Measurements from ENCODE around the gene CDK11A.
A peak's percentile ranks its signal among the peaks of the same experiment; 100 is the strongest.
"Not testable (repeated sequence)": the region's sequence is repeated elsewhere in the genome, so short reads cannot be mapped to it uniquely, and the experiment has no call there.

CDK11A gene

DNA sequence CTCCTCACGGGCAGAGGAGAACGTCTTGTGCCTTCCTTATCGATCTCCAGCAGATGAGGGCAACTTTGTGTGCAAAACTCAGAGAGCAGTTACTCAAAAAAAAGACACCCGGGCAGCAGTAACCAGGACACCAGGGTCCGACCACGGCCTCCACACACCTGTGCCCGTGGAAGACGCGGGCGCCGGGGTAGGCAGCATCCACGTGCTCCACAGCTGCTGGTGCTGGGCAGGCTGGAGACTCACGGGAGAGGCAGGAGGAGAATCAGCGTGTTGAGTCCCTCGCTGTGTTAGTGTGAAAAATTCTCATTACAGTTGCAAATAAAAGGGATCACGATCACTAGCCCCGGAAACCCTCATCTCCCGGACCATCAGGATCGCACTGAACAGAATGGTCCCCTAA is 25.1 kb downstream of the CDK11A start:
- not testable (repeated sequence) for DNase-seq (ENCODE audit: low spot score in 2 of 2); H3K36me3 Mint-ChIP-seq (ENCODE audit: insufficient read depth); H3K4me1 Mint-ChIP-seq; H3K9me3 Mint-ChIP-seq; H3K4me3 Mint-ChIP-seq; H3K27me3 Mint-ChIP-seq; H3K27ac Mint-ChIP-seq (ENCODE audit: low read depth); ATAC-seq (replicated peaks; ENCODE audit: extremely low read depth, poor library complexity, severe bottlenecking)

DNA sequence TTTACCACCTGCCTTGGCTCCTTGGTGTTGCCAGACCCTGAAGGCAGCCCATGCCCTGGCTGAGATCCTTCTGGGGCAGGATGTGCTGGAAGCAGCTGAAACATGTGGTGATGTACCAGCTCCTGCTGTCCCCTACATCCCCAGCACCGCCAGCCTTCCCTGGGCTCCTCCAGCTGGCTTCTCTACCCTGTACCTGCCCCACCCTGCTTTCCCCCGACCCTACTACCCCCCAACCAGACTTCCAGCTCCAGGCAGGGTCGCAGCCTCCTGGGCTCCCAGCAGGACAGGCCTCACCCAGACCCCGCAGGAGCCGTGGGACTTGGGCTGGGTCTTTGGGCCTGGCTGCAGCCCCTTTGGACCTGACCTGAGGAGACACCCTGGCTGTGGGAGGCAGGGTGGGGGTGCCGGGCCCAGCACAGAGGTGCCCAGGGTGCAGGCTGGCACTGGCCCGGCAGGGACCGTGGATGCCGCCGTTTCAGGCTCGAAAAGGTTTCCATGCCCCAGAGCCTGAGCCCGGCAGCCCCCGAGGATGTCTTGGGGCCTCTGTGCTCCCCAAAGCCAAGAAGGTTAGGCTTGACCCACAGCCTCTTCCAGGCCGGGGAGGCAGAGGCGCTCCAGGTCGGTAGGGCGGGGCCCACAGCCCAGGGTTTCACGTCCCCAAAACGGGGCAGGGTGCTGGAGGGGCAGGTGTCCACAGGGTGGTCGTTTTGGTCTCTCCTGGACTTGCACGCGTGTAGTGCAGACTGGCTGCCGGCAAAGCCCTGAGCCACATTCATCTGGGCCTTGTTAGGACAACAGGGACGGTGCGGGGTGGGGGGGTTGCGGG is 26.6 kb downstream of the CDK11A start:
- H3K36me3 Mint-ChIP-seq (ENCODE audit: insufficient read depth); ATAC-seq (replicated peaks; ENCODE audit: extremely low read depth, poor library complexity, severe bottlenecking); DNase-seq (ENCODE audit: low spot score in 2 of 2); H3K4me3 Mint-ChIP-seq; H3K4me1 Mint-ChIP-seq; H3K27ac Mint-ChIP-seq (ENCODE audit: low read depth); H3K27me3 Mint-ChIP-seq; H3K9me3 Mint-ChIP-seq: not testable (repeated sequence)

DNA sequence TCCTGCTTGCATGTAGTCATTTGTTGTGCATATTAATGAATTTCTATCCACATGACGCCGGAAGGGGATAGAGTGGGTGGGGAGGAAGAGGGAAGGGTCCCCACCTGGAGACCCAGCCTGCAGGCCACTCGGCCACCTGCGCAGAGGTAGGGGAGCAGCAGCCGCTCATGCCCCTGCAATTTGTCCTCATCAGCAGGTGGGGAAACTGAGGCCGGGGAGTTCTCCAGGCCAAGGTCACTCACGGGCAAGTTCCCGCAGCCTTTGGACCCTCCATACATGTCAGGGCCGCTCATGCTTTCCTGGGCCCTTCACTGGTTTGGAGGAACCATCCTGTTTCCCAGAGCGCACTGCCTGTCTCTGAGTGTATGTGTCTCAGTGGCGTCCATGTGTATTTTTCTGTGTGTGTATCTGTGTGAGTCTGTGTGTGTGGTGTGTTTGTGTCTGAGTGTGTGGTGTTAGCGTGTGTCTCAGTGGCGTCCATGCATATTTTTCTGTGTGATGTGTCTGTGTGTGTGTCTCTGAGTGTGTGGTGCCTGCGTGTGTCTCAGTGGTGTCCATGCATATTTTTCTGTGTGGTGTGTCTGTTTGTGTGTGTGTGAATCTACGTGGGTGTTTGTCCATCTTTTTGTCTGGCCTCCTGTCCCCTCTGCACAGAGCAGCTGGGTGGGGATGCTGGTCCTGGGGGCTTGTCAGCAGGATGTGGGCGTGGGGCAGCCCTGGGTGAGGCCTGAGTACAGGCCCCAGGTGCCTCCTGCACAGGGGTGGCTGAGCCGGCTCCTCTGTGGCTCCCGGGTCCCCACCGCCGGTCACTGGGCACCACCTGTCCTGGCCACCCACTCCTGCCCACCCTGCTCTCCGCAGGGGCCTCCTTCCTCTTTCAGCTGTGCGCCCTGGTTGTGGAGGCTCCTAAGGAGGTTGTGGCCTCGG is 27.5 kb downstream of the CDK11A start:
- DNase-seq (ENCODE audit: low spot score in 2 of 2); H3K4me1 Mint-ChIP-seq; H3K9me3 Mint-ChIP-seq; H3K36me3 Mint-ChIP-seq (ENCODE audit: insufficient read depth); ATAC-seq (replicated peaks; ENCODE audit: extremely low read depth, poor library complexity, severe bottlenecking); H3K27me3 Mint-ChIP-seq; H3K4me3 Mint-ChIP-seq: not testable (repeated sequence)
- peak overlapping the region; percentile 10 for H3K27ac Mint-ChIP-seq (ENCODE audit: low read depth)

DNA sequence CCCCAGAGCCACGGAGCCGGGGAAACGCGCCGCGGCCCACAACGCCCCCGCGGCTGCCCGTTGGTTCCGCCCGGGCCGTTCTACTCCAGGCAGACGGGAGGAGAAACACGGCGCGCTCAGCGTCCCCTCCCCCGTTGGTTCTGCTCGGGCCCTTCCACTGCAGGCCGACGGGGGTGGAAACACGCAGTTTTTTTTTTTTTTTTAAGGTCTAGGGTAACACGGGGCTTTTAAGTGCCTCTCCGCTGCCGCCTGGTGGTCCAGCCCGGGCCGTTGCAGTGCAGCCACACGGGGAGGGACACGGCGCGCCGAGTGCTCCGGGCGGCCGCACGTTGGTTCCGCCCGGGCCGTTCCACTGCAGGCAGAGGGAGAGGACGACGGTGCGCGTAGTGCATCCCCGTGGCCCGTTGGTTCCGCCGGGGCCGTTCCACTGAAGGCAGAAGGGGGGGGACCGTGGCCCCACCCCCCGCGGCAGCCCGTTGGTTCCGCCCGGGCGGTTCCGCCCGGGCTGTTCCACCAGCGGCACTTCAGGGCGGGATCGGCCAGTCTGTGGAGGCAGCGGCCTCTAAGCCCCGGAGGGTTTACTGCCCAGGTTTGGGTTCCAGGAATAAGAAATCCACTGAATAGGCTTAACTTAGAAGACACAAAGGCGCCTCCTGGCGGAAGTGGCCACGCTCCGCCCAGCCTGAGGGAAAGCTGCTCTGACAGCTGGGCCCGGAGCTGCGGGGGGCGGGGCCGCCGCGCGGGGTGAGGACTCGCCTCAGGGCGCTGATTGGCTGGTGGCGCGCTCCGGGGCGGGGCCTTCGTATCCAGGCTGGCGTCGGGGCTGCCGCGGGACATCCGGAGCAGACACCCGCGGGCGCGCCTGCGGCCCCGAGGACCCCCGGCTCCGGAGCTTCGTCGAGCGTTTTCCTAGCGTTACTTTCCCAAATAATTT is 31.2 kb downstream of the CDK11A start, which contains the start of gene SLC35E2B:
SLC35E2B (minus strand) TSS at position 82 of the 934 bp plus-strand sequence. CDS start 16,096 bp downstream, outside the sequence.
- ATAC-seq (replicated peaks; ENCODE audit: extremely low read depth, poor library complexity, severe bottlenecking) (peak; percentile 75), DNase-seq (ENCODE audit: low spot score in 2 of 2) (peak; percentile 79 to 96)
- not testable (repeated sequence) for H3K9me3 Mint-ChIP-seq; H3K36me3 Mint-ChIP-seq (ENCODE audit: insufficient read depth); H3K4me1 Mint-ChIP-seq; H3K27me3 Mint-ChIP-seq
- Mint-ChIP-seq H3K4me3 (peak within 1 kb of the TSS; percentile 59), H3K27ac (ENCODE audit: low read depth) (peak within 1 kb of the TSS; percentile 73)

DNA sequence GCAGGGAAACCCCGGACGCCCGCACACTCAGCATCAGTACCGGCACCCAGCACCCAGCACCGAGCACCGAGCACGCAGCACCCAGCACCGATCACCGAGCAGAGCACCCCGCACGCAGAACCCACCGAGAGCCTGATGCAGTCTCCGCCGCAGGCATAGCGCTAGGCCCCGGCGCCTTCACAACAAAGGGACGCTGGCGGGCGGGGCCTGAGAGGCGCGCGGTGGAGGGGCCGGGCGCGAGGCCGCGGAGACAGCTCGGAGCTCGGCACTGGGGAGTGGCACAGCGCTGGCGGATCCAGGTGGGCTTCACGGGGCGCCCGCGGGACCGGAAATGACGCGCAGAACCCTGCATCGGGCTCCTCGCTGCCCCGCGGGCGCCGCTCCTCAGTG is 31.8 kb downstream of the CDK11A start:
- peak overlapping the region; percentile 73 for H3K27ac Mint-ChIP-seq (ENCODE audit: low read depth)
- H3K4me1 Mint-ChIP-seq; H3K9me3 Mint-ChIP-seq; H3K27me3 Mint-ChIP-seq; H3K36me3 Mint-ChIP-seq (ENCODE audit: insufficient read depth): not testable (repeated sequence)
- DNase-seq (ENCODE audit: low spot score in 2 of 2): peak in 1 of 2 donors; percentile 61
- H3K4me3 Mint-ChIP-seq: peak overlapping the region; percentile 59
- ATAC-seq (replicated peaks; ENCODE audit: extremely low read depth, poor library complexity, severe bottlenecking): peak; percentile 53

DNA sequence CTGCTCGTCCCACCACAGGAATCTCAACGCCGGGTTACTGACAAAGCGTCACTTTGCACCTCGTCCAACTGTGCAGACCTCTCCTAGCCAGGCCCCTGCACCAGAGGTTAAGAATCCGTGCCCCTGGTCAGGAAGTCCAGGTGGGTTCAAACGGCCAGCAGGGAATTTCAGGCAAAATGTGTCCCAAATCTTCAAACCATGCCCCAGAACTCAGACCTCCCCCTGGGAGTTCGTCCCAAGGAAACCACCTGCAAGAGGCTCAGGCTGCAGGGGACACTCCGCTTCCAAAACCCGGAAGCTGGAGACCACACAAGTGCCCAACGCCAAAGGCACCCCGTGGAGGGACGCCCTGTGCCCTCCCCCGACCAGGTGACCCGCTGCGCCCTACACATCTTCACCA is 32.7 kb downstream of the CDK11A start:
- H3K27me3 Mint-ChIP-seq; H3K27ac Mint-ChIP-seq (ENCODE audit: low read depth); H3K4me3 Mint-ChIP-seq; H3K4me1 Mint-ChIP-seq; H3K36me3 Mint-ChIP-seq (ENCODE audit: insufficient read depth); DNase-seq (ENCODE audit: low spot score in 2 of 2); ATAC-seq (replicated peaks; ENCODE audit: extremely low read depth, poor library complexity, severe bottlenecking); H3K9me3 Mint-ChIP-seq: not testable (repeated sequence)

DNA sequence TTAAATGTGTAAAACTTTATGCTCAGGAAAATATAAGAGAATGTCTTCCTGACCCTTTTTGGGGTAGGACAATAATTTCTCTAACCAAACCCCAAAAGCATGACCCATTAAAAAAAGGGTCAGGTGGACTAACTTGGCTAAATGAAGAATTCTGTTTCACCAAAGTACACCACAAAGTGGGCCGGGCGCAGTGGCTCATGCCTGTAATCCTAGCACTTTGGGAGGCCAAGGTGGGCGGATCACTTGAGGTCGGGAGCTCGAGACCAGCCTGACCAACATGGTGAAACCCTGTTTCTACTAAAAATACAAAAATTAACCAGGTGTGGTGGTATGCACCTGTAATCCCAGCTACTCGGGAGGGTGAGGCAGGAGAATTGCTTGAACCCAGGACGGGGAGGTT is 34.6 kb downstream of the CDK11A start:
- H3K27ac Mint-ChIP-seq (ENCODE audit: low read depth); DNase-seq (ENCODE audit: low spot score in 2 of 2); H3K9me3 Mint-ChIP-seq; ATAC-seq (replicated peaks; ENCODE audit: extremely low read depth, poor library complexity, severe bottlenecking); H3K4me1 Mint-ChIP-seq; H3K27me3 Mint-ChIP-seq: not testable (repeated sequence)
- peak overlapping the region; percentile 27 for H3K4me3 Mint-ChIP-seq
- H3K36me3 Mint-ChIP-seq (ENCODE audit: insufficient read depth): peaks cover 15% of the 10 kb centered on the region

DNA sequence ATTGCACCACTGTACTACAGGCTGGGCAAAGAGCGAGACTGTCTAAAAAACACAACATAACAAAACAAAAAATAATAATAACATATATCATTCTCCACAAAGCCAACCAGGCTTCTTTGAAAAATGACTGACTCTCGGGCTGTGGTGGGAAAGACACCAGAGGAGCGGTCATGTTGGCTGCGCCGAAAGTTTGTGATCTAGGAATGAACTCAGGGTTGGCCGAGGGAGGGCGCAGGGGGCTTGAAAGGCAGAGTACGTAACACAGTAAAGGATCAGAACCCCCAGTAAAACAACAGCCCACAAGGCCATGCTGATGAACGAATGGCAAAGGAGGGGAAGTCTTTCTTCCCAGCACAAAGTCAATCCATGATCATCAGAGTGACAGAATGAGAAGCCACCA is 36.3 kb downstream of the CDK11A start:
- H3K4me1 Mint-ChIP-seq: peaks cover 23% of the 10 kb centered on the region
- DNase-seq (ENCODE audit: low spot score in 2 of 2) (no peak), ATAC-seq (replicated peaks; ENCODE audit: extremely low read depth, poor library complexity, severe bottlenecking) (no peak)
- no peaks in the 10 kb centered on the region for H3K27me3 Mint-ChIP-seq
- H3K9me3 Mint-ChIP-seq: no peaks in the 10 kb centered on the region
- H3K4me3 Mint-ChIP-seq: no peak overlapping the region
- H3K36me3 Mint-ChIP-seq (ENCODE audit: insufficient read depth): peaks cover 25% of the 10 kb centered on the region
- peak overlapping the region; percentile 19 for H3K27ac Mint-ChIP-seq (ENCODE audit: low read depth)

DNA sequence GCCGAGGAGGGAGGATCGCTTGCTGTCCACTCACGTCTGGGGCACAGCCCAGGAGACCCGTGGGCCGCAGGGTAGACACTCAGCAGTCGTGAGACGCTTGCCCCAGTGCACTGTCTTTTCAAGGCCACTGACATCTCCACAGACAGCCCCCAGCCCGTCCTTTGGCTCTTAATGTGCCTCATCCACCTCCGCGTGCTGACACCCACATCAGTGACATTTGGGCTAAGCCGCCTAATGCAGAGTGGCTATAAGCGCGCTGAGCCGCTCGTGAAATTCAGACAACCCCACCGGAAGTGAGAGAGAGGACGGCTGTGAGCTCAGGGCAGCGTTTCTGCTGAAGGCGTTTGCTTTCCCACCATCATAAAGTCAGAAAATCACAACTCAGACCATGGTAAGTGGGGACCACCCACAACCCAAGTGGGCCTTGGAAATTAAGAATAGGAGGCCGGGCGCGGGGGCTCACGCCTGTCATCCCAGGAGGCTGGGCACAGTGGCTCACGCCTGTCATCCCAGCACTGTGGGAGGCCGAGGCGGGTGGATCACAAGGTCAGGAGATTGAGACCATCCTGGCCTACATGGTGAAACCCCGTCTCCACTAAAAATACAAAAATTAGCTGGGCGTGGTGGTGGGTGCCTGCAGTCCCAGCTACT is 40.0 kb downstream of the CDK11A start:
- Mint-ChIP-seq H3K4me3 (peak overlapping the region; percentile 9), H3K27me3 (no peaks in the 10 kb centered on the region), H3K9me3 (no peaks in the 10 kb centered on the region), H3K27ac (ENCODE audit: low read depth) (no peak overlapping the region), H3K4me1 (peaks cover 27% of the 10 kb centered on the region), H3K36me3 (ENCODE audit: insufficient read depth) (peaks cover 27% of the 10 kb centered on the region)
- no peak for DNase-seq (ENCODE audit: low spot score in 2 of 2)
- peak; percentile 32 for ATAC-seq (replicated peaks; ENCODE audit: extremely low read depth, poor library complexity, severe bottlenecking)

DNA sequence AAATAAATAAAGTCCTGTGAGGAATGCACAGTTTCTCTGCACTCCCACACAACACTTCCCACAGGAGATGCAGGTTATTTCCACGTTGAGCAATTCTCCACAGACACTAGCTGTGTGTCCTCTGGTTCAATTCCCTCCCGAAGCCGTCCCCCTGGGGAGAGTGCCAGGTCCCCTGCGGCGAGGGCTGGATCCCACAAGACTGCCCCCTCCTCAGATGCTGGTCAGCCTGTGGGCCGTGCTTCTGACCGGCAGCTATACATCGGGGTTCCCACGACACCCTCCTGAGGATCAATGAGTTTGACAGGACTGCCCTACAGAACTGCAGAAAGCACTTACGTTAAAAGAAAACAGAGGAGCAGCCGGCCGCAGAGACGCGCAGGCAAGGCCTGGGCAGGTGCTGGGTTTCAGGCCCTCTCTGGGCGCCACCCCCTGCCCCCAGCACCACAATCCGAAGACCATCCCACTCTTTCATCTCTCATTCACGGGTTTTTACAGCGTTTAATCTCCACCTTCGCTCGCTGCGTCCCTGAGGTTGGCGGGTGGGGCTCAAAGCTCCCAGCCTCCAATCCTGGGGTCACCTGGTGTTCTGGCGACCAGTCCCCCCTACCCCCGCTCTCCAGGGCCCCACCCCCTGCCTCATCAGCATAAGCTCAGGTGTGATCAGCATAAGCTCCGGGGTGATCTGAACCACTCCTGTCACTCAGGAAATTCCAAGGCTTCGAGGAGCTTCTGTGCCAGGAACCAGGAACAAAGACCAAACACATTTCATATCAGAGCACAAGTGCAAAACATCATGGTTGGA is 40.9 kb downstream of the CDK11A start:
- H3K4me3 Mint-ChIP-seq: no peak overlapping the region
- peaks cover 27% of the 10 kb centered on the region for H3K36me3 Mint-ChIP-seq (ENCODE audit: insufficient read depth)
- no peaks in the 10 kb centered on the region for H3K27me3 Mint-ChIP-seq
- no peak overlapping the region for H3K27ac Mint-ChIP-seq (ENCODE audit: low read depth)
- no peak for ATAC-seq (replicated peaks; ENCODE audit: extremely low read depth, poor library complexity, severe bottlenecking)
- peaks cover 32% of the 10 kb centered on the region for H3K4me1 Mint-ChIP-seq
- H3K9me3 Mint-ChIP-seq: no peaks in the 10 kb centered on the region
- no peak for DNase-seq (ENCODE audit: low spot score in 2 of 2)

DNA sequence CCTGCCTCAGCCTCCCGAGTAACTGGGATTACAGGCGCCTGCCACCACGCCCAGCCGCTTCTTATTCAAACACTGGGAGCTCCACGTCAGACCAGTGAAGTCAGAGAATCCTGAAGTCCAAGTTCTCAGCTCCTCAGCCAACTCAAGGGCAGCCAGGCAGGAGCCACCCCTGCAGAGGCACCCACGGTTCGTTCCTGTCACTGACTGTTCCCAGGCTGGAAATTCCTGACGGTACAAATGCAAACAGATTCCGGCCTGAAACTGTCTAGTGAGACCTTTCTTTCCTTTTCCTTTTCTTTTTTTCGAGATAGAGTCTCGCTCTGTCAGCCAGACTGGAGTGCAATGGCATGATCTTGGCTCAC is 43.3 kb downstream of the CDK11A start:
- peaks cover 27% of the 10 kb centered on the region for H3K36me3 Mint-ChIP-seq (ENCODE audit: insufficient read depth)
- ATAC-seq (replicated peaks; ENCODE audit: extremely low read depth, poor library complexity, severe bottlenecking) (no peak), DNase-seq (ENCODE audit: low spot score in 2 of 2) (no peak)
- H3K27ac Mint-ChIP-seq (ENCODE audit: low read depth): no peak overlapping the region
- no peaks in the 10 kb centered on the region for H3K9me3 Mint-ChIP-seq
- no peaks in the 10 kb centered on the region for H3K27me3 Mint-ChIP-seq
- no peak overlapping the region for H3K4me3 Mint-ChIP-seq
- H3K4me1 Mint-ChIP-seq: peaks cover 35% of the 10 kb centered on the region

Data from central memory CD8-positive, alpha-beta T cell (primary cell).